GM10847 (cell line): Measurements from ENCODE around the gene QRICH2.

Source experiments
- POLR2A ChIP-seq: IDR thresholded peaks from 2 replicates; pipeline ENCODE4 v1.6.1; 2011; ENCODE audit not compliant: insufficient read length; ENCODE audit errors: extremely low read depth

The QRICH2 gene

DNA sequence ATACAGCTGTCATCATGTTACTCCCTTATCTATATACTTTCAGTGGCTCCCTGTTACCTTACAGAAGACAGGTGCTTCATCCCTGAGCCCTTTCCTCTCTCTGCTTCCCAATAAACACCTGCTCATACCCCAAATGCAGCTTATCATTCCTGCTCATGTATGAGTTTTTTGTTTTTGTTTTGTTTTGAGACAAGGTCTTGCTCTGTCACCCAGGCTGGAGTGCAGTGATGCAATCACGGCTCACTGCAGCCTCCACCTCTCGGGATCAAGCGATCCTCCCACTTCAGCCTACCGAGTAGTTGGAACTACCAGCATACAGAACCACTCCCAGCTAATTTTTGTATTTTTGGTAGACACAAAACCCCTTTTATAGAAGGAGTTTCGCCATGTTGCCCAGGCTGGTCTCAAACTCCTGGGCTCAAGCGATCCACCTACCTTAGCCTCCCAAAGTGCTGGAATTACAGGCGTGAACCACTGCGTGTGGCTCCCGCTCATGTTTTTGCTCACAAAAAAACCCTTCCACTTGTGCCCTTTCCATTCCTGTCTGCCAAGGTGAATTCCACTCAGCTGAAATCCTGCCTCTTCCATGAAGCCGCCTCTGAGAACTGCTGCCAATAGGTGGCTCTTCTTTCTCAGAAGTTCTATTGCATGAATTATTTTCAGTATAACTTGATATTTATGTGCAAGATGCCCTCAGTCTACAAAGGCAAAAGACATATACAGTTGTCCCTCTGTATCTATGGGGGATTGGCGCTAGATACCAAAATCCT is 59.9 kb downstream of the QRICH2 start:
- TF ChIP-seq POLR2A = no peak

DNA sequence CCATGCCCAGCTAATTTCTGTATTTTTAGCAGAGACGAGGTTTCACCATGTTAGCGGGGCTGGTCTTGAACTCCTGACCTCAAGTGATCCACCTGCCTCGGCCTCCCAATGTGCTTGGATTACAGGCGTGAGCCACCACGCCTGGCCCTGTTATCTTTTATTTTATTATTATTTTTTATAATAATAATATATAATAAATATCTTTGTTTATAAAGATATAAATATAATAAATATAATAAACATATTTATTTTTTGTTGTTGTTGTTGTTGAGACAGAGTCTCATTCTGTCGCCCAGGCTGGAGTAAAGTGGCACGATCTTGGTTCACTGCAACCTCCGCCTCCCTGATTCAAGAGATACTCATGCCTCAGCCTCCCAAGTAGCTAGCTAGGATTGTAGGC is 60.8 kb downstream of the QRICH2 start:
- no peak for TF ChIP-seq POLR2A

DNA sequence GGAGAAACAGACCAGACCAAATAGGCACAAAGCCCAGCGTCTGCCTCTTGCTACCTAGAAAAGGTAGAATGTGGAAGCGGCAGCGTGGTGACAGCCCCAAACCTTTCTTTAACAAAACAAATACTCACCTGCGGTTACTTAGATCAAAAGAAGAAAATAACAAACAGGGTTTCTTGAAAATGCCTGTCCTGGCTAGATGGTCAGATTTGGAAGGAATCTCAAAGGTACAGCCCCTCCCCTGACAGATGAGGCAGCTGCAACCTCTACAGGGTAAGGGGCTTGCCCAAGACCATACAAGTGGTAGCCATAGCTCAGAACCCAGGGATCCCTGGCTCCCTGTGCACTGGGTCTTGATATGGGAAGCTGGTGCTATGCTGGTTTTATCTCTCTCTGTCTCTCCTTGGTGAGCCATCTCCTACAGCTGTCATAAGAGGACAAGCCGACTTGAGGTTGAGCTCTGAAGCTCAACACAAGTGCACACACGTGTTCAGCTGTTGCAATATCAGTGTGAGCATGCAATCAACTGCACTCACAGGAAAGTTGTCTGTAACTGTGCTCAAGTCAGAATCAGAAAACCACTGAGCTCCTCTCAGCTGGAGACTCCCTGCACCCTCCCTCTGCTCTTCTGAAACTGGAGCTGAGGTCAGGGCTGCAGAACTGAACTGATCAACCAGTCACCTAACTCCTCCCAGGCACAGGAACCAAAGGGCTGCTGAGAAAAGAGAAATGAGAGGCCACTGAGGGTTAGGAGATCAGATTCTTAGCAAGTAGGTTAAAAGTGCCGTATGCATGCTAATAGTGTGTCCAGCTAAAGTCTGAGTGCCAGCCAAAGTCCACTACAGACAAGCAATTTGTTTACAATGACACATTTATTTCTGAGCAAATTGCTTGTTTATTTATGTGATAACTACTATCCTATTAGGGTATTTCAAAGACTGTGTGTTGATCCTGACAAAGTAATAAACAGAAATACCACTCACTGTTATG is 61.7 kb downstream of the QRICH2 start:
- TF ChIP-seq POLR2A = no peak

DNA sequence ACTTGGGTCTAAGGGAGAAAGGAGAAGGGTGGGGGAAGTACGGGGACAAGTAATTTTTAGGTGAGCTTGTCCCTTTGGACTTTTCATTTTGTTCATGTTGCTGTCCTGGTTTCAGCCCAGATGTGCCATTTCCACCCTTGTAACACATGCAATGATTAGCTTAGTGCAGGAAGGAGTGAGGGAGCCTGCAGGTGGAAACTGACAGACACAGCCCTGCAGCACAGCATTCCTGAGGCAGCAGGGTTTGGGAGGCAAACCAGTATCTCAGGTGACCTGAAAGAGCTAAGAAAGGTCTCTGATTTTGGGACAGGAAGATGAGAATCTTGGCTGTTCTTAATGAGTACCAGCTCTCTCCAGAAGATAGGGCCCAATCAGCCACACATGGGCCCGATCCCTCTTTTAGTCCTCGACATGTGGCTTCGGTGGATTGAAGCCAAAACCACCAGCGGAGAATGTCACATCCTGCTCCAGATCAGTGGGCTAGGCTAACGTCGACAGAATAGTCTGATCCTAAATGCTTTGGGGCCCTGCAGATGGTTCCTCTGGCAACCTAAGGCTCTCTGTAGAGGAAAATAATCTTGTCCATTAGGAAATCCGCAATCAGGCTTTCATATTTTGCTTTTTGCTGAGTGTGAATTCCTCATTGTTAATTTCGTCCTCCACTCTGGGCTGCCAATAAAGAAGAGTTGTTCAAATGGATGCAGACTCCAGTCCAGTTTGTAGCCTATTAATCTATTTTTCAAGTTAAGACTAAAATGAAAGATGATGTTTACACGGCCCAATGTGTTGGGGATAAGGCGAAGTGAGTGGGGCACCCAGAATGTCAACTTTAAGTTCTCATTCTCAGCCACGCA is 64.0 kb downstream of the QRICH2 start:
- TF ChIP-seq POLR2A = no peak

DNA sequence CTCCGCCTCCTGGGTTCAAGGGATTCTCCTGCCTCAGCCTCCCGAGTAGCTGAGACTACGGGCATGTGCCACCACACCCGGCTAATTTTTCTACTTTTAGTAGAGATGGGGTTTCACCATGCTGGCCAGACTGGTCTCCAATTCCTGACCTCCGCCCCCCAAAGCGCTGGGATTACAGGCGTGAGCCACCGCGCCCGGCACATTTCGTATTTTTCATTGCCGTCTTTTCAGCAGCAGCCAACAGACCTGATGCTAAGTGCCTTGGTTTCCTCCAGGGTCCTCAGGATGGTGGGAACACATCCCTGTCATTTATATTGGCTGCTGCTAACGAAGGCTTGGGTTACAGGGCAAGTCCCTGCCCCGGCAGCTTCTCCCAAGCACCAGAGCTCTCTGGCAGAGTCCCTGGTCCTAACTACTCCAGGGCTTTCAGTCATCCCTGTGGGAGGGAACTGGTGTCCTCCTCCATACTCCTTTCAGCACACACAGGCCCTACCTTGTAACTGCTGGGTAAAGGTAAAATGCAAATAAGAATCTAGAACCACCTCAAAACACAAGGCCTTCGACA is 66.3 kb downstream of the QRICH2 start:
- TF ChIP-seq POLR2A = no peak

DNA sequence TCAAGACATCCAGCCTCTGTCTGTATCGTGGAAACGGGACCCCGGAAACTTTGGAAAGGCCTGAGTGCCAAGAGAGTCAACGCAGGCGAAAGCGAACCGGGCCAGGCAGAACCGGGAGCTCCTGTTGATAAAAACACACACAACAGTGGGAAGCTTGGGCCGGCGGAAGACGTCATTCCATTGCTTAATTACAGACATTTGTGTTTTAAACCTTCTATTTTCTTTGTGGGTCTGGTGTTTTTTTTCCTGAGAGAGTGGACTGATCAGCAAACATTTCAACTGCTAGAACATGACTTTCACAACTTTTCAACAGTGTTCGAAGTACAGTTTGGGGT is 66.9 kb downstream of the QRICH2 start:
- TF ChIP-seq POLR2A = no peak

DNA sequence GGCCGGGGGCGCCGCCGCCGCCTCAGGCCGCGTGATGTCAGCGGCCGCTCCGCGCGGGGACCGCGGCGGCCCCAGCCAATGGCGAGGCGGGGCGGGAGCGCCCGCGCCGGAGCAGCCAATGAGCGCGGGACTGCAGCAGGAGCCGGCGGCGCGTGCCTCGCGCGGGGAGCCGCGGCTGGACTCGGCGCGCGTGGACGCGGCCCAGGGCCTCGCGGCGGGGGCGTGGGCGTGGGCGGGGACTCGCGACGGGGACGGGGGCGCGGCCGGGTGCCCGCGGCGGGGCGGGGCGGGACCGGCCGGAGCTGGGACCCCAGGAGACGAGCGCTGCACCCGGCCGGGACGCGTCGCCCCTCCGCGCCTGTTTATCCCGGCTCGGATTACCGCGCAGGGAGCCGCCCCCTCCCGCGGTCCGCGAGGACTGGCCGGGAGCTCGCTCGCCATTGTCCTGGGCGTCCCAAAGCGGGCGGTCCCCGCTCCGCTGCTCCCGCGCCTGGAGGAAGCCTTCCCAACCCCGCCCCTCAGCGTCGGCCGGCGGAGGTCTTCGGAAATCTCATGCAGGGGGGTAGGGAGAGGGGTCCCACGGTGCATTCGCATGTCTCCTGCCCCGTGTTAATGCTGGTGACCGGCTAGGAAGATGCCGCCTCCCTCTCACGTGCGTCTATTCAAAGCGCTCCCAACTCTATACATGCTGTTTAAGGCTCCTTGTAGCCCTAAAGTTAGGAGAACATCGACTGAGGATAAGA is 67.4 kb downstream of the QRICH2 start, which contains the start of gene RNF157:
RNF157 (minus strand) TSS at position 33 of the 743 bp plus-strand sequence. CDS start 253 bp downstream, outside the sequence.
- TF ChIP-seq POLR2A = no peak

DNA sequence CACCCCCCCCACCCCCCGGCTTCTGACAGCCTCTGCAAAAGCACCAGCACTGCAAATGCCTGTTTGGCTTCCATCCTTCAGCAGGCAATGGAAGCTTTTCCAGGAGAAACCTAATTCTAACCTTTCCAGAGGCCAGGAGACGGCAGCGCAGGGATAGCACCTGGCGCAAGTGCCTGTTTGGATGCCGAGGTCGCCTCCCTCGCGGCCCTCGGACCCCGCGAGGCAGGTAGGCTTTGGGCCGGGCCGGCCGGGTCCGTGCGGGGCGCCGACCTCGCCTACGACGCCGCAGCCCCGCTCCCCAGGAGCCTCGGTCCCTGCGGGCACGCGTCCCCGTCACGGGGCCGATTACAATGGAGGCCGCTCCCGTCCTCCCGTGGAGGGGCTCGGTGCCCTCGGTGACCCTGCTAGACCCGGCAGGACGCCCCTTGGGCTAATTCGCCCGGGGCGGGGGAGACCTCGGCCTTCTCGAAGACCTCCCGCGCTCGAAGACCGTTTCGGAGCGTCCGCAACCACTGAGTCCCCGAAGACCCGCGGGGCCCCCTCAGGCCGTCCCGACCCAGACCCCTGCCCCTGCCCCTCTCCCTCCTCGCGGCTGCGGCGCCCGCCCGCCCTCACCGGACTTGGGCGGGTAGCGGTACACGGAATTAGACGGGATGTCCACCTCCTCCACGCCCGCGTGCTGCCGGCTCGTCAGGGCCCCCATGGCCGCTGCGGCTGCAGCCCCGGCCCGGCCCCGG is 68.4 kb downstream of the QRICH2 start:
- TF ChIP-seq POLR2A = no peak

DNA sequence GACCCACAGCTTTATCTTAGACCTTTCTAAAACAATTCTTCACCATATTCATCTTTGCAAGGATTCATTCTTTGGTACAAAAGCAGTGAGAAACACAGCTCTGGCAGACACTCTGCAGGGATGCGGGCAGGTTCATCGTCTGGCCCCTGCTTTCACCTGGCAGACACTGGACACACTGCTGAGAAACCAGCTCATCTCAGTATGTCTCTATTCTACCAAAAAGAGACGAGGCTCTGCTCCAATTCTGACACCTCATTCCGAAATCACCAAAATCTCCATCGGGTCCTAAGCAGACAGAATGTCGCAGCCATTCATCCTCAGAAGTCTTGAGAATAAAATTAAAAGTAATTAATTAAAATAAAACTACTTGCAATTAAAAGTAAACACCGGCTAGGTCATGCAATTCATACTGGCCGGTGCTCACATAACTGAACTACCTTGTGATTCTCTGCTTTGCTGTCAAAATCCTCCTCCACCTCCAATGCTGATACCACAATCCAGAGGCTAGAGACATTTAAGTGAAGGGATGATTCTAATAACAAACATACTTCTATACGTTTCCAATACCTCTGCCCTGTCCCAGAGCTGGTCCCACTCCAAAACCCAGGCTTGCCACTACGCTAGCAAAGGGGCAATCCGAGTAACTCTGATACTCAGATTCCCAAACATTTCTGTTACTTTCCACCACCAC is 69.1 kb downstream of the QRICH2 start:
- TF ChIP-seq POLR2A = no peak

DNA sequence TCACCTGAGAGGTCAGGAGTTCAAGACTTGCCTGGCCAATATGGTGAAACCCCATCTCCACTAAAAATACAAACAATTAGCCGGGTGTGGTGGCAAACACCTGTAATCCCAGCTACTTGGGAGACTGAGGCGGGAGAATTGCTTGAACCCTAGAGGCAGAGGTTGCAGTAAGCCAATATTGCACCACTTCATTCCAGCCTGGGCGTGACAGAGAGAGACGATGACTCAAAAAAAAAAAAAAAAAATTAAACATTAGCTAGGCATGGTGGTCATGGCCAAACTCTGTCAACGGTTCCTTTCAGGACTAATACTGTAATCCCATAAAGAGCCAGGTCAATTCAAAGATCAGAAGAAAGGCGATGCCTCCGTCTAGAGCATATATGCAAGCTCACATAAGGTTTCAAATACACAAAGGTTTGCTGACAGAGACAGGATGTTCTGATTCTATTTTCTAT is 70.2 kb downstream of the QRICH2 start:
- no peak for TF ChIP-seq POLR2A

DNA sequence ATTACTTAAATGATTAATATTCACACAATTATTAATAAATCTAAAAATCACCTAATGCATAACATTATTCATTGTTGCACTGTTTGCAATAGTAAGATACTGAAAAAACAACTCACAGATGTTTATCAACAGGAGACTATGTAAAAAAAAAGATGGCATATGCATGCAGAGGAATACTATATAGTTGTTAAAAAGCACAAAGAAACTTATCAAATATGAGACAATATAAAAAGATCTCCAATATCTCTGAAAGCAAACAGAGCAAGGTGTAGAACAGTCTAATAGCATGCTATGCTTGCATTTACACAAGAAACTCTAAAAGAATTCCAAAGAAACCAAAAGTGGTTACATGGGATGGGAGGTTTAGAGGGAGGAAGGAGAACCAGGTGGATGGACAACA is 71.5 kb downstream of the QRICH2 start:
- TF ChIP-seq POLR2A = no peak

DNA sequence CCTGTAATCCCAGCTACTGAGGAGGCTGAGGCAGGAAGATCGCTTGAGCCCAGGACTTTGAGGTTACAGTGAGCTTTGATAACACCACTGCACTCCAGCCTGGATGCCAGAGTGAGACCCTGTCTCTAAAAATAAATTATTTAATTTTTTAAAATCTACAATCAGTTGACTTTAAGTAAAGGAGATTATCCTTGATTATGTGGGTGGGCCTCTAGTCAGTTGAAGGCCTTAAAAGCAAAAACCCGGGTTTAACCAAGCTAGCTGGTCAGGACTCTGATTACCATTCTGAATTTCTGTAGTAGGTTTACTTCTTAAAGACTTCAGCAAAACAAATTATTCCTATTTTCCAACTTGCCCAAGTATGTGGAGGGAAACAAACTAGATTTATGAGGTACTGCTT is 72.2 kb downstream of the QRICH2 start:
- TF ChIP-seq POLR2A = no peak

DNA sequence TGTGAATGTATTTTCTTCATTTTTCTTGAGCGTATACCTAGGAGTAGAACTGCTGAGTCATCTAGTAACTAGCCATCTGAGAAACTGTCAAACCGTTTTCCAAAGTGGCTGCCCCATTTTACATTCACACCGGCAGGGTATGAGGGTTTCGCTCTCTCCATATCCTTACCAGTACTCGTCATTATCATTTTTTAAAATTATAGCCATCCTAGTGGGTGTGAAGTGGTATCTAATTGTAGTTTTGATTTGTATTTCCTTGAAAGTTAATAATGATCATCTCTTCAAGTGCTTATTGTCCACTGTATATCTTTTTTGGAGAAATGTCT is 73.8 kb downstream of the QRICH2 start:
- no peak for TF ChIP-seq POLR2A
